GM12801 (cell line): ENCODE measurements around the gene HECTD1.

Experiments used
- CTCF ChIP-seq: IDR thresholded peaks from one replicate; pipeline ENCODE4 v1.5.1; 2011; ENCODE audit warnings: control low read depth; ENCODE audit not compliant: insufficient read length; ENCODE audit errors: extremely low read depth

The HECTD1 gene

GRCh38 chr14:31069343-31069742 lies 138.2 kb downstream of the HECTD1 start:
- no peak for TF ChIP-seq CTCF

GRCh38 chr14:31068235-31068634 lies 139.4 kb downstream of the HECTD1 start:
- no peak for TF ChIP-seq CTCF

GRCh38 chr14:31060253-31060875 lies 147.2 kb downstream of the HECTD1 start:
- TF ChIP-seq CTCF = no peak

GRCh38 chr14:31059152-31059924 lies 148.3 kb downstream of the HECTD1 start:
- no peak for TF ChIP-seq CTCF

- no peak for TF ChIP-seq CTCF
These were observed 149.8 kb downstream of the HECTD1 start for GRCh38 chr14:31057701-31058364.

- no peak for TF ChIP-seq CTCF
These were observed 150.6 kb downstream of the HECTD1 start for GRCh38 chr14:31057035-31057434.

GRCh38 chr14:31051511-31051910 lies 156.1 kb downstream of the HECTD1 start:
- no peak for TF ChIP-seq CTCF
